SKM-1 treated with dmso at 0.1 percent for 144 hours (cell line): ENCODE results near the gene LGALS12.

ENCODE experiments used
- DNase-seq: peaks from one replicate; lab custom pipeline; 2025; ENCODE audit not compliant: unreplicated experiment; lab: John Stamatoyannopoulos, UW

Gene LGALS12

GRCh38 chr11:63505857-63506528 lies at the start of gene LGALS12:
LGALS12 (plus strand) TSS chr11:63506084; CDS start chr11:63506459, 375 bp downstream.
- DNase-seq: peak; percentile 96

GRCh38 chr11:63459586-63459985 lies 46.3 kb upstream of the LGALS12 start:
- DNase-seq: no peak

GRCh38 chr11:63462137-63462536 lies 43.7 kb upstream of the LGALS12 start:
- peak; percentile 29 for DNase-seq

GRCh38 chr11:63470311-63470710 lies 35.6 kb upstream of the LGALS12 start:
- DNase-seq: no peak

- DNase-seq: no peak
Measured at GRCh38 chr11:63472372-63472771, 33.5 kb upstream of the LGALS12 start.

GRCh38 chr11:63476618-63477017 lies 29.3 kb upstream of the LGALS12 start:
- DNase-seq: no peak

- DNase-seq: peak; percentile 82
Measured at GRCh38 chr11:63478896-63479295, 27.0 kb upstream of the LGALS12 start.

- DNase-seq: no peak
Measured at GRCh38 chr11:63480039-63480438, 25.8 kb upstream of the LGALS12 start.

- no peak for DNase-seq
Measured at GRCh38 chr11:63485777-63486176, 20.1 kb upstream of the LGALS12 start.

- no peak for DNase-seq
Measured at GRCh38 chr11:63488789-63489188, 17.1 kb upstream of the LGALS12 start.

- DNase-seq: no peak
Measured at GRCh38 chr11:63489879-63490278, 16.0 kb upstream of the LGALS12 start.

- DNase-seq: no peak
Measured at GRCh38 chr11:63490551-63491239, 15.2 kb upstream of the LGALS12 start, which contains the start of gene PLAAT5. PLAAT5 (minus strand) TSS chr11:63491167; CDS start chr11:63491034, 133 bp downstream.

GRCh38 chr11:63491240-63491587 lies 14.7 kb upstream of the LGALS12 start:
- DNase-seq: no peak

- DNase-seq: no peak
Measured at GRCh38 chr11:63491636-63492372, 14.1 kb upstream of the LGALS12 start.

GRCh38 chr11:63492441-63492840 lies 13.4 kb upstream of the LGALS12 start:
- DNase-seq: no peak

GRCh38 chr11:63493127-63493526 lies 12.8 kb upstream of the LGALS12 start:
- DNase-seq: no peak

GRCh38 chr11:63494975-63495374 lies 10.9 kb upstream of the LGALS12 start:
- no peak for DNase-seq

GRCh38 chr11:63499874-63500273 lies 6.0 kb upstream of the LGALS12 start:
- DNase-seq: no peak

- no peak for DNase-seq
Measured at GRCh38 chr11:63501236-63501635, 4.6 kb upstream of the LGALS12 start.

GRCh38 chr11:63502252-63502820 lies 3.5 kb upstream of the LGALS12 start:
- peak; percentile 51 for DNase-seq

- DNase-seq: peak; percentile 78
Measured at GRCh38 chr11:63503492-63503891, 2.4 kb upstream of the LGALS12 start.

- DNase-seq: no peak
Measured at GRCh38 chr11:63504054-63504453, 1.8 kb upstream of the LGALS12 start.
